Jurkat, Clone E6-1 (cell line): ENCODE results near the gene EIF3J.
"Not testable (repeated sequence)": the region's sequence is repeated elsewhere in the genome, so short reads cannot be mapped to it uniquely, and the experiment has no call there.

Source experiments
- DNase-seq: peaks from one replicate; pipeline ENCODE4 v3.0.0-alpha.2; 2011; ENCODE audit warnings: low read depth, low spot score
- H3K4me3 ChIP-seq: 2 replicates; pipeline ENCODE4 v1.5.1; 2011; ENCODE audit warnings: mild to moderate bottlenecking, low read length, control low read depth, moderate library complexity

EIF3J gene

GRCh38 chr15:44537735-44538240, 841 bp downstream of the EIF3J start:
- peak overlapping the region; percentile 83 for H3K4me3 ChIP-seq
- DNase-seq, result no peak

- no peak overlapping the region for H3K4me3 ChIP-seq
- DNase-seq, result no peak
These were observed 4.5 kb downstream of the EIF3J start for GRCh38 chr15:44541282-44541958.

GRCh38 chr15:44542596-44542995, 5.6 kb downstream of the EIF3J start:
- DNase-seq, result no peak

GRCh38 chr15:44544745-44545144, 7.8 kb downstream of the EIF3J start:
- not testable (repeated sequence) for H3K4me3 ChIP-seq, DNase-seq

More at GRCh38 chr15:44542596-44542995, 5.6 kb downstream of the EIF3J start:
- no peak overlapping the region for H3K4me3 ChIP-seq

GRCh38 chr15:44545913-44546802, 9.2 kb downstream of the EIF3J start:
- H3K4me3 ChIP-seq, result no peak overlapping the region
- no peak for DNase-seq

- not testable (repeated sequence) for H3K4me3 ChIP-seq, DNase-seq
These were observed 12.2 kb downstream of the EIF3J start for GRCh38 chr15:44549152-44549551.

- peak; percentile 56 for DNase-seq
- H3K4me3 ChIP-seq, result no peak overlapping the region
These were observed 13.3 kb downstream of the EIF3J start for GRCh38 chr15:44550256-44550655.

- DNase-seq, result no peak
- no peak overlapping the region for H3K4me3 ChIP-seq
These were observed 13.8 kb downstream of the EIF3J start for GRCh38 chr15:44550734-44551133.

- DNase-seq, result peak; percentile 50
- no peak overlapping the region for H3K4me3 ChIP-seq
These were observed 18.2 kb downstream of the EIF3J start for GRCh38 chr15:44554934-44555723.

- not testable (repeated sequence) for H3K4me3 ChIP-seq
- peak; percentile 86 for DNase-seq
These were observed 24.0 kb downstream of the EIF3J start for GRCh38 chr15:44560926-44561325.

- DNase-seq, result no peak
- H3K4me3 ChIP-seq, result no peak overlapping the region
These were observed 28.6 kb downstream of the EIF3J start for GRCh38 chr15:44565387-44566154.

GRCh38 chr15:44566155-44566540, 29.2 kb downstream of the EIF3J start:
- no peak for DNase-seq
- H3K4me3 ChIP-seq, result no peak overlapping the region

- DNase-seq, result no peak
- H3K4me3 ChIP-seq, result no peak overlapping the region
These were observed 31.4 kb downstream of the EIF3J start for GRCh38 chr15:44568338-44568737.

GRCh38 chr15:44569316-44569715, 32.4 kb downstream of the EIF3J start:
- DNase-seq, result no peak
- H3K4me3 ChIP-seq, result no peak overlapping the region

- no peak for DNase-seq
- no peak overlapping the region for H3K4me3 ChIP-seq
These were observed 33.4 kb downstream of the EIF3J start for GRCh38 chr15:44570361-44570760.

- H3K4me3 ChIP-seq, result no peak overlapping the region
- DNase-seq, result no peak
These were observed 36.4 kb downstream of the EIF3J start for GRCh38 chr15:44573386-44573785.

GRCh38 chr15:44574734-44575133, 37.8 kb downstream of the EIF3J start:
- DNase-seq, result no peak
- no peak overlapping the region for H3K4me3 ChIP-seq

- DNase-seq, result no peak
These were observed 43.2 kb downstream of the EIF3J start for GRCh38 chr15:44580105-44580504.

More at GRCh38 chr15:44580105-44580504, 43.2 kb downstream of the EIF3J start:
- H3K4me3 ChIP-seq, result no peak overlapping the region
